Thyroid gland (tissue), 4 donors: ENCODE data around the gene OGN.

Source experiments
- POLR2A ChIP-seq, 2 donors: fragments of 450-650 bp; IDR thresholded peaks; one replicate each; pipeline ENCODE4 v1.6.1; 2017; ENCODE audit warnings: antibody characterized with exemption in 2 of 2, mild to moderate bottlenecking in 2 of 2, moderate library complexity in 1 of 2
- TF ChIP-seq, protein P1 (sequence below), 6 experiments: fragments of 200-600 bp in 3 of 6; fragments of 450-650 bp in 3 of 6; sonication (generic) in 3 of 6; IDR thresholded peaks; one replicate each; pipeline ENCODE4 v1.5.1; 2016 to 2019; ENCODE audit warnings: antibody characterized with exemption in 6 of 6, mild to moderate bottlenecking in 2 of 6, inconsistent platforms in 1 of 6, moderate library complexity in 1 of 6

DNA sequence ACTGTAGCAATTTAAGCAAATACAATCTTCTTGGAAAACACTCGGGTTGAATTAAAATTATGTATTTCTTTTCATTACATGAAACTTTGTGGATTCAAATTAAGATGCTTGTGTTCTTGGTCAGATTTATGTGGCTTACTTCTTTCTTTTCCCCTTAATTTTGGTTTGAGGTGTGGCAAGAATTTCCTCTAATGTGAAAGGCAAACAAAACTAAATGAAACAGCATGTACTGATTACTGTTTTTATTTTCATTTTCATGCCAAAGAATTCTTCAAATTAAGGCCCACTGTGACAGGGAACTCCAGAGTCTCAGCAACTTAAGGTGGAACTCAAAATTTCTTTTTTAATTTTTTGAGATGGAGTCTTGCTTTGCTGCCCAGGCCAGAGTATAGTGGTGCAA lies 20.0 kb upstream of the OGN start, which contains the start of gene OMD:
- TF ChIP-seq, protein P1, sequence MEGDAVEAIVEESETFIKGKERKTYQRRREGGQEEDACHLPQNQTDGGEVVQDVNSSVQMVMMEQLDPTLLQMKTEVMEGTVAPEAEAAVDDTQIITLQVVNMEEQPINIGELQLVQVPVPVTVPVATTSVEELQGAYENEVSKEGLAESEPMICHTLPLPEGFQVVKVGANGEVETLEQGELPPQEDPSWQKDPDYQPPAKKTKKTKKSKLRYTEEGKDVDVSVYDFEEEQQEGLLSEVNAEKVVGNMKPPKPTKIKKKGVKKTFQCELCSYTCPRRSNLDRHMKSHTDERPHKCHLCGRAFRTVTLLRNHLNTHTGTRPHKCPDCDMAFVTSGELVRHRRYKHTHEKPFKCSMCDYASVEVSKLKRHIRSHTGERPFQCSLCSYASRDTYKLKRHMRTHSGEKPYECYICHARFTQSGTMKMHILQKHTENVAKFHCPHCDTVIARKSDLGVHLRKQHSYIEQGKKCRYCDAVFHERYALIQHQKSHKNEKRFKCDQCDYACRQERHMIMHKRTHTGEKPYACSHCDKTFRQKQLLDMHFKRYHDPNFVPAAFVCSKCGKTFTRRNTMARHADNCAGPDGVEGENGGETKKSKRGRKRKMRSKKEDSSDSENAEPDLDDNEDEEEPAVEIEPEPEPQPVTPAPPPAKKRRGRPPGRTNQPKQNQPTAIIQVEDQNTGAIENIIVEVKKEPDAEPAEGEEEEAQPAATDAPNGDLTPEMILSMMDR (IDR thresholded peaks at IDR 0.05), result no peak
- no peak for TF ChIP-seq POLR2A (IDR thresholded peaks at IDR 0.05)
